OCI-LY7 (cell line): Measurements from ENCODE around the gene MARCHF2. TPM values are rescaled to one million over a fixed set of nuclear protein-coding genes. Genes with fewer than 3 reads are reported as not detected.
A peak's percentile ranks its signal among the peaks of the same experiment; 100 is the strongest.

Experiments used
- BruUV-seq: library from RNA; stranded (reverse); fragments of 400-500 nt; replicated peaks from 2 replicates; lab custom pipeline; 2021; lab: Mats Ljungman, UMichigan
- CTCF ChIA-PET: fragments of 300-600 bp; sonication (Branson Sonifier 250); formaldehyde crosslinking; loops from one replicate; lab custom pipeline; 2022; ENCODE audit warnings: antibody characterized with exemption; ENCODE audit not compliant: unreplicated experiment; lab: Charles Lee
- POLR2A ChIA-PET: fragments of 300-600 bp; sonication (Branson Sonifier 250); formaldehyde crosslinking; loops from one replicate; lab custom pipeline; 2022; ENCODE audit warnings: antibody characterized with exemption; lab: Charles Lee
- DNase-seq: peaks from one replicate; pipeline ENCODE4 v3.0.0-alpha.2; 2015; ENCODE audit warnings: low spot score
- H2AFZ ChIP-seq: fragments of 200-600 bp; sonication (generic), shearing (Covaris generic); 2 replicates; pipeline ENCODE4 v1.6.1; 2014; ENCODE audit warnings: mild to moderate bottlenecking, antibody characterized with exemption, low read length, moderate library complexity
- H3K27ac ChIP-seq: fragments of 200-600 bp; sonication (generic); 2 replicates; pipeline ENCODE4 v1.5.1; 2014; ENCODE audit warnings: mixed run types, low read depth, mild to moderate bottlenecking, moderate library complexity, low read length, inconsistent platforms; ENCODE audit not compliant: poor library complexity, severe bottlenecking
- H3K36me3 ChIP-seq: fragments of 200-600 bp; sonication (generic); 2 replicates; pipeline ENCODE4 v1.6.1; 2014; ENCODE audit warnings: mild to moderate bottlenecking, antibody characterized with exemption, low read length, moderate library complexity, mixed read lengths; ENCODE audit not compliant: insufficient read depth
- H3K4me1 ChIP-seq: fragments of 200-600 bp; sonication (generic); 2 replicates; pipeline ENCODE4 v1.5.1; 2014; ENCODE audit warnings: mild to moderate bottlenecking, low read length; ENCODE audit not compliant: insufficient read depth, poor library complexity, severe bottlenecking
- H3K4me2 ChIP-seq: fragments of 200-600 bp; sonication (generic); 2 replicates; pipeline ENCODE4 v1.6.1; 2014; ENCODE audit warnings: mild to moderate bottlenecking, low read length
- H3K4me3 ChIP-seq: fragments of 200-600 bp; sonication (generic); 2 replicates; pipeline ENCODE4 v1.5.1; 2014; ENCODE audit warnings: mild to moderate bottlenecking, low read depth, low read length; ENCODE audit not compliant: poor library complexity, severe bottlenecking
- H3K79me2 ChIP-seq: fragments of 200-600 bp; sonication (generic); 2 replicates; pipeline ENCODE4 v1.6.1; 2016; ENCODE audit warnings: low read depth, mild to moderate bottlenecking, low read length, moderate library complexity, mixed read lengths; ENCODE audit not compliant: insufficient read depth
- H3K9me2 ChIP-seq: fragments of 200-600 bp; sonication (generic); 2 replicates; pipeline ENCODE4 v1.6.1; 2016; ENCODE audit warnings: mild to moderate bottlenecking, low read length, mixed read lengths; ENCODE audit not compliant: insufficient read depth
- H3K9me3 ChIP-seq: fragments of 200-600 bp; sonication (generic); 2 replicates; pipeline ENCODE4 v1.6.1; 2014; ENCODE audit warnings: mild to moderate bottlenecking, mixed run types, low read length, mixed read lengths
- H4K20me1 ChIP-seq: fragments of 200-600 bp; sonication (generic); 2 replicates; pipeline ENCODE4 v1.6.1; 2014; ENCODE audit warnings: mild to moderate bottlenecking, antibody characterized with exemption, low read length, moderate library complexity, mixed read lengths; ENCODE audit not compliant: insufficient read depth
- EZH2phosphoT487 ChIP-seq: fragments of 200-600 bp; sonication (generic); IDR thresholded peaks from 2 replicates; pipeline ENCODE4 v1.6.1; 2018; ENCODE audit warnings: low read depth, borderline replicate concordance, mild to moderate bottlenecking, mixed run types, antibody characterized with exemption, low read length, moderate library complexity, mixed read lengths
- intact Hi-C: fragments of 100-400 bp; cut with micrococcal nuclease; formaldehyde crosslinking; loops from one replicate; pipeline ENCODE4 v1.10.0; 2022; ENCODE audit not compliant: unreplicated experiment
- total RNA-seq, 2 experiments: library from RNA; depleted of rRNA in 1 of 2; stranded (reverse); fragments of >200 nt in 1 of 2; shearing (Covaris generic) in 1 of 2; gene quantifications; 2 replicates each; pipeline ENCODE4 v1.2.3, GENCODE V29; 2014 to 2022
- TF ChIP-seq, protein P1 (sequence below): fragments of 200-600 bp; sonication (generic); conservative IDR thresholded peaks from 2 replicates; pipeline ENCODE4 v1.5.1; 2014; ENCODE audit warnings: mild to moderate bottlenecking, antibody characterized with exemption, low read length, moderate library complexity, mixed read lengths

The MARCHF2 gene
- total RNA-seq, 2 experiments from 2014 or later: 12.4 to 14.1 TPM

DNA sequence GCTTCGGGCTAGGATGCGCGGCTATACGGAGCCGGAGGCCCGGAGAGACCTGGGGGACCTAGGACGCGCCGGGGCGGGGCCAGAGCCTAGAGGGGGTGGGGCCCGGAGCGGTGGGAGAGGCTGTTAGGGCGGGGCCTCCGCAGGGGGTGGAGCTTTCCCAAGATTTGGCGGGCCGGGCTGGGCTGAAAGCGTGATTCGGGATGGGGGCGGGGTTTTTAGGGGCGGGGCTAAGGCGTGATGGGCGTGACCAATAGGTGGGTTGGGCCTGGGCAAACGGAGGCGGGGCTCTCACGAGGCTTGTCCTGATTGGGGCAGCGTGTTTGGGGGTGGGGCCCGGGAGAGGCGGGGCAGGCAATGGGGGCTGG lies 22.5 kb upstream of the MARCHF2 start:
- Histone ChIP-seq H3K27ac (peak overlapping the region; percentile 87), H2AFZ (peak overlapping the region; percentile 51; the same call in 1 of the 2 replicates), H4K20me1 (0 out of 2 replicates have a peak, but pooled peaks cover 6% of the 10 kb centered on the region), H3K9me2 (no peaks in the 10 kb centered on the region), H3K4me1 (peaks cover 14% of the 10 kb centered on the region), H3K36me3 (no peaks in the 10 kb centered on the region; the same call in 1 of the 2 replicates), H3K9me3 (peaks cover 11% of the 10 kb centered on the region; the same call in 1 of the 2 replicates), H3K4me2 (peak overlapping the region; percentile 84), H3K4me3 (peak overlapping the region; percentile 93), H3K79me2 (peaks cover 12% of the 10 kb centered on the region; the same call in 1 of the 2 replicates)
- TF ChIP-seq, protein P1, sequence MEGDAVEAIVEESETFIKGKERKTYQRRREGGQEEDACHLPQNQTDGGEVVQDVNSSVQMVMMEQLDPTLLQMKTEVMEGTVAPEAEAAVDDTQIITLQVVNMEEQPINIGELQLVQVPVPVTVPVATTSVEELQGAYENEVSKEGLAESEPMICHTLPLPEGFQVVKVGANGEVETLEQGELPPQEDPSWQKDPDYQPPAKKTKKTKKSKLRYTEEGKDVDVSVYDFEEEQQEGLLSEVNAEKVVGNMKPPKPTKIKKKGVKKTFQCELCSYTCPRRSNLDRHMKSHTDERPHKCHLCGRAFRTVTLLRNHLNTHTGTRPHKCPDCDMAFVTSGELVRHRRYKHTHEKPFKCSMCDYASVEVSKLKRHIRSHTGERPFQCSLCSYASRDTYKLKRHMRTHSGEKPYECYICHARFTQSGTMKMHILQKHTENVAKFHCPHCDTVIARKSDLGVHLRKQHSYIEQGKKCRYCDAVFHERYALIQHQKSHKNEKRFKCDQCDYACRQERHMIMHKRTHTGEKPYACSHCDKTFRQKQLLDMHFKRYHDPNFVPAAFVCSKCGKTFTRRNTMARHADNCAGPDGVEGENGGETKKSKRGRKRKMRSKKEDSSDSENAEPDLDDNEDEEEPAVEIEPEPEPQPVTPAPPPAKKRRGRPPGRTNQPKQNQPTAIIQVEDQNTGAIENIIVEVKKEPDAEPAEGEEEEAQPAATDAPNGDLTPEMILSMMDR: no peak
- TF ChIP-seq EZH2phosphoT487: no peak
- no TSS peak for BruUV-seq
- ChIA-PET POLR2A (interaction anchor here (0.6 to 1.6 kb wide), 4 partner anchors 11 to 92 kb away, joined by 4 to 6 read pairs (median 4); partner anchors contain the start of gene MARCHF2), CTCF (interaction anchor here (2.1 kb wide), 1 partner anchor 23 kb away, joined by 8 read pairs; the partner anchor contains the start of gene MARCHF2)
- DNase-seq: peak; percentile 92
- intact Hi-C loops: no loop called here

DNA sequence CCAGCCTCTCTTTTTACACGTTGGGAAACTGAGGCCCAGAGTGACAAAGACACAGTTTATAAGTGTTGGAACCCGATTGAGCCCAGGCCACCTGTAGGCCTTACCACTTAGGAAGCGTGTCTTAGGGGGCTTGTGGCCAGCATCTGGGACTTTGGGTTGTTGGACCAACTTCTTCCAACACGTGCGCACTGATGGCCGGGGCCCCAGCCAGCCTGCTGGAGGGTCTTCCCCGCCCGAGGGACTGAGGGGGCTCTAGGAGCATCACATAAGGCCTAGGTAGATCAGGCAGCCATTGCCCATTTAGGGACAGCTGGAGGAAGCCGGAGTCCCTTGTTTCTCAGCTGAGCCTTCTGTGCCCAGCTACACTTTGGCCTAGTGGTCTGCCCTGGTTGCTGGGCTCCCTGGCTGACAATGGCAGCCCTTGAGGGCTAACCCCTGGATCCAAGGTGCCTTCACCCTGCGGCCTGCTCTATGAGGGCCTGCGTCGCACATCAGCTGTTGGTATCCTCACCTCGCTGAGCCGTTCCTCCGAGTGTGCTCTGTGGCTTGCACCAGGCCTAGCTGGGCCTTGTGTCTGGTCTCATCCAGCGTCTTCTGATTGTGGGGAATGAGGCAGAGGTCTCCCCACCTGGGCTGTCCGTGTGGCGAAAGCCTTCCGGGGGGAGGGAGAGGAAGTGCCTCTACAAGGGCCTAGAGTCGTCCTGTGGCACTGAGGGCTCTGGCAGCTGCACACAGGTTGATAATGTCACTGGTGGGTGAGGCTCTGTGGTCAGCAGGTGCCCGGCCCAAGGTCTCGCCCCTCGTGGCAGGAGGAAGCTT lies 21.7 kb upstream of the MARCHF2 start:
- H3K79me2 ChIP-seq: peaks cover 12% of the 10 kb centered on the region; the same call in 1 of the 2 replicates
- no peak overlapping the region for H2AFZ ChIP-seq
- no peak overlapping the region for H3K27ac ChIP-seq
- intact Hi-C loops: no loop called here
- DNase-seq: no peak
- ChIA-PET POLR2A (interaction anchor here (1.6 kb wide), 1 partner anchor 22 kb away, joined by 6 read pairs; the partner anchor contains the start of gene MARCHF2), CTCF (interaction anchor here (2.1 kb wide), 1 partner anchor 22 kb away, joined by 8 read pairs; the partner anchor contains the start of gene MARCHF2)
- no TSS peak for BruUV-seq
- H3K36me3 ChIP-seq: no peaks in the 10 kb centered on the region
- H4K20me1 ChIP-seq: 0 out of 2 replicates have a peak, but pooled peaks cover 6% of the 10 kb centered on the region
- H3K4me2 ChIP-seq: peak overlapping the region; percentile 84
- peaks cover 5% of the 10 kb centered on the region; the same call in 1 of the 2 replicates for H3K9me3 ChIP-seq
- H3K4me1 ChIP-seq: peaks cover 14% of the 10 kb centered on the region
- H3K9me2 ChIP-seq: no peaks in the 10 kb centered on the region
- no peak for TF ChIP-seq EZH2phosphoT487
- TF ChIP-seq, protein P1: no peak
- peak overlapping the region; percentile 93 for H3K4me3 ChIP-seq
